Measurements from ENCODE around the gene SLC25A53.
A peak's percentile ranks its signal among the peaks of the same experiment; 100 is the strongest.
"Not testable (repeated sequence)": the region's sequence is repeated elsewhere in the genome, so short reads cannot be mapped to it uniquely, and the experiment has no call there.

The SLC25A53 gene

DNA sequence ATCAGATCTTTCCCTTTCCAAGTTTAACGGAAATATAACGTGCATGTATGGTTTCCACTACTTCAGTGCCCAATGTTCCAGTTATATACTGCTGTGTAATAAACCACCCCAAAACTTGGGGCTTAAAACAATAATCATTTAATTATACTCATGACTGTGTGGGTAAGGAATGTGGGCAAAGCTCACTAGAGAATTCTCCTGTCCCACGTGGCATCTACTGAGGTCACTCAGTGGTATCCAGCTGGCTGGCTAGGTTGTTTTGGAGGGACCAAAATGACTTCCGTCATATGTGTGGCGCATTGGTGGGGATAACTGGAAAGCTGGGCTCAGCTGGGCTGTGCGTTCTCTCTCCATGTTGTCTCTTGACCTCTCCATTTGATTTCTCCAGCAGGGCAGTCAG lies 26.0 kb downstream of the SLC25A53 start:
- no peak for DNase-seq

DNA sequence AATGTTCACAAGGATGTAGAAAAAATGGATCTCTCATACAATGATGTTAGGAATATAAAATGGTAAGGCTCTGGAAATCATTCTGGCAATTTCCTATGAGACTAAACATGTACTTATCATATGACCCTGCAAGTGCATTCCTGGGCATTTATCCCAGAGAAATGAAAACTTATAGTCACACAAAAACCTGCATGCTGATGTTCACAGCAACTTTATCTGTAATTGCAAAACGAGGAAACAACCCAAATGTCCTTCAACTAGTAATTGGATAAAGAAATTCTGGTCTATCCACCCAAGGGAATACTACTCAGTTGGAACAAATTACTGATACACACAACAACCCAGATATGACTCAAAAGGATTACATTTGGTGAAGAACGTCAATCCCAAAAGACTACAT lies 30.0 kb downstream of the SLC25A53 start:
- DNase-seq, result no peak

DNA sequence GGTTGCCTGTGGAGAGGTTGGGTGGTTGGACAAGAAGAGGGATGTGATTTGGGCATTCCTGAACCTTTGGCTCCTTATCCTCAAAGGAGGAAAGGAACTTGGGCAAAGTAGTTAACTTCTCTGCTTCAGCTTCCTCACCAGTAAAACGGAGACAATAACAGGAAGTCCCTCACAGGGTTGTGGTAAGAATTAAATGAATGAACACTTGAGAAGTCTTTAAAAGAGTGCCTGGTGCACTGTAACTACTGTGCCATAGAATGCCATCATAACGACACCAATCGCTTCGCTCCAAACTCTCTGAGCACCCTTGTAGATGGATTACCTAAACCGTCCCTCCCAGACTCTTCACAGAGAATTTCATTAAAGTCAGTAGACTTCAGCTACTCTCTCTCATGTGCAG lies 34.0 kb downstream of the SLC25A53 start:
- no peak for DNase-seq

DNA sequence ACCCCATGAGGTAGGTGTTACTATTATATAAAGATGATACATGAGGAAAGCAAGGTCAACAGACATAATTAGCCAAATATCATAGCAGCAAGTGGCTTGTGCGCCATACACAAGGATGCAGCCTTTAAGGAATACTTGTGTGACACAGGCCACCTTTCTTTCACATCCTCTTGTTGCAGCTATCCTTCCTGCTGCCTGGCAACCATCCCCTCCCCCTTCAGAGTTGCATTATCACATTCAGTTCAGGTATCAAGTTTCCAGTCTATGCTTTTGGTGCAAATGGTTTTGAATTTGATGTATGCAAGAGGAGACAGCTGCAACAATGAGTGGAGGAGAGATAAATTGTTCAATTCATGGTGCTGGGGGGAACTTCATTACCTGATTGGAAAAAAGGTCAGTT lies 38.0 kb downstream of the SLC25A53 start:
- no peak for DNase-seq

DNA sequence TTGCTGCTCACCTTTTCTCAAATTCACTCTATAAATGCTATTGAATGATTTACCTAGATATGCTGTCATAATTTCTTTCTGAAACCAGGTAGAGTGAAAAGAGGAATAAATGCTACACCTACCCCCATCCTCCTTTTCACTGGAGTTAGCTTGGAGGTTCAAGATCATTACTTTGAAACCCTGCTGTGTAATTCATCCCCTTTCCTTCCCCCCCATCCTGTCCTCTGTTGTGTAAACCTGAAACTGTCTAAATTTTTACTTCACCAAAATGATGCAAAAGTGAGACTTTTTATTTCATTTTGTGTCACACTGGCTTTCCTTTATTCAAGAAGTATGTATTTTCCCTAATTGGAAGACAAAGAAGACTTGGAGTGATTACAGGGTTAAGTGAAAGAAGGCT lies 39.0 kb downstream of the SLC25A53 start:
- no peak for DNase-seq

DNA sequence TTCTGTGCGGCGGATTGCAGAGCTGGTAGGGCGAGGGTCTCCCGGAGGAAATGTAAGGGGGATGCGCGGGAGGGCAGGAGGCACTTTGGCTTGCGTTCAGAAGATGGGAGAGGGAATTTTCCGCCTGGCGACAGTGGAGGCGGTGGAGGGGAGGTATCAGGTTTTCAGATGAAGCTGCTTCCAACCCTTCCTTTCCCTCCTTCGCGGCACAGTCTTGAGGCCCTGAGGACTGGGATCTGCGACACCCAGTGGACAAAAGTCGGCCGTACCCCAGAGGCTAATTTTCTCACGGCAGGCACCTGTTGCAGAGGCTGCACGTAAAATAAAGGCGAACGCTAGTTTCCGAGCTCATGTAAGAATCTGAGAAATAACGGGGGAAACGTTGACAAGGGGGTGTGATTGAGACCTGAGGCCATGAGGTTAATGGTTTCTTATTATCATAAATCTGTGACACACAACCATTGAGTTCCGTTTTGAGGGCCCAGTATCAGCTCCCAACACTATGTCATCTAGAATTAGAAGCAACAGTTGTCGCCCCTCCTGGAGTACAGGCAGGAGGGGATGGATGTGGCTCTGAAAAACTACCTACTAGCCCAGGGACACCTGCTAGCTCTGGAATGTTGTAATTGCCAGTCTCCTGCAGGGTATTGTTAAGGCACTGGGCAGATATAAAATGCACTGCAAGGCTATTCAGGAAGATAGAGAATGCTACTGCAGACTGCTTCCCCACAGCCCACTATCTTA lies 43.4 kb downstream of the SLC25A53 start:
- peak; percentile 5 for DNase-seq

DNA sequence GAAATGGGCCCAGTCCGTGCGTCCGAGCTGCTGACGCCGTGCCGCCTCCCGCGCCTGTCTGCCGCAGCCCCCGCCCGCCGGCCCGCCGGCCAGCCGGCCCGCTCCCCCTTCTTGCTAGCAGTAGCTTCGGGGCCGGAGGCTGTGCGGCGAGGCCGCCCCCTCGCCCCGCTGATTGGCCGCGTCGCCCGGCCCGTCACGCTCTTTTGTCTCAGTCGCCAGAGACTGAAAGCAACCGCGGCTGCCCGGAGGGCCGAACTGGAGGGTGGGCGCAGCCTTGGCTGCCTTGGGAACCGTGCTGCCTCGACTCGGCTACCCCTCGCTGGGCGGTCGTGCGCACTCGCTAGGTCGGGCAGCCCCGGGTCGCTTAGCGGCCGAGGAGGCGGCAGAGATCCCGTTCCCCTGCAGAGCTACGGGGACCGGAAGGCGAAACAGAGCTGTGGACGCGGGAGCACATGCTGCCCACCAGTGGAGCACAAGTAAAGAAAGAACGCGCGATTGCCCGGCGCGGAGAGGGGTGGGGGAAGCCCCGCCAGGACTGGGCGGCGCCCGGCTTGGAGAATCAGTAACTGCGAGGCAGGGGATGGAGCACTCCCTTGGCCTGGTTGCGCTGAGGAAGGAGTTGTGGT lies 44.4 kb downstream of the SLC25A53 start, which contains the start of gene ZCCHC18:
TSS of gene ZCCHC18 (plus strand) at position 198 of the 626 bp plus-strand sequence. CDS start 1,589 bp downstream, outside the sequence.
- DNase-seq, result no peak

DNA sequence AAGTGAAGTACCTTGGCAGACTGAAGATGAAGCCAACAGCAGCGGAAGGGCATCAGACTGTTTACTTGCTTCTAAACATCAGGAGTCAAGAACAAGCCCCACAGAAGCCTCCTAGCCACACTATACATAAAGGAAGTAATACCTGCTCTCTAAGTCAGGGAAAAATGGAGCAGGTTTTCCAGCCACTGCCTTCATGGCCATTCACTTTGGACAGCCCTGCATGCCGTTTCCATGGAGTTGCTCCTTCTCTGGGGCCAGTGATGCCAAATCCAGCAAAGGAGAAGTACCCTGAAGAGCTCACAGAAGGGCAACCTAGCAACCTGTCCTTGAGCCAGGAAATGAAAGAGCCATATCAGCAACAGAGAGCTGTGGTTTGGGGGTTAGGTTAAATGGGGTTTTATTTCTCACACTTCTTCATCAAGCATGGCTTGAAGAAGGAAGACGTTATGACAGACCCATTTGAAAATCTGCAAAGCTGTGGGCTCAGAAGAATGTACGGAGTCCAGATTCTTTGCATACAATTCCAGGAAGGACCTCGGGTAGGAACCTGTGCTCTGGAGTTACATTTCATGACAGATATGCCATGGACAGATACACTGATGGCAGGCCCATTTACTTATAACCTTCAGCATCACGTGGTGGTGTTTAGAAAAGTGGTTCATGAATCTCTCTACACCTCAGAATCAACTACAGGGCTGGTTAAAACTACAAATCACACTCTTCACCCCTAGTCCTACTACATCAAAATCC lies 46.1 kb downstream of the SLC25A53 start:
- DNase-seq, result not testable (repeated sequence)

DNA sequence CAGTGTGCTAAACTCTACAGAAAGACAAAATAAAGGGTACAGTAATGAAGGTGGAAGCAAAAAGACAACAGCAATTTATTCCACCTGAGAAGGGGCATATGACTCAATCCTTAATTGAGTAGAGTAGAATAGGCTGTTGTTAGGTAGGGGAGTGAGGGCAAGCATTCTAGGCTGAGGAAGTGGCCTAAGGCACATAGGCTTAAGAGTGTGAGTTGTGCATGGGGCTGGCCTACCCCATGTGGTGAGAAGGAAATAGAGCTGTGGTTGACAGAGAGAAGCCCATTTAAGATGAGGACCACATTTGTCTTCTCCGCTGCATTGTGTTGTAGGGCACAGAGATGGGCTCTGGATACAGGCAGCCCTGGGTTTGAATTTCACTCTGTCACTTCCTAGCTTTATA lies 47.9 kb downstream of the SLC25A53 start:
- DNase-seq, result no peak

DNA sequence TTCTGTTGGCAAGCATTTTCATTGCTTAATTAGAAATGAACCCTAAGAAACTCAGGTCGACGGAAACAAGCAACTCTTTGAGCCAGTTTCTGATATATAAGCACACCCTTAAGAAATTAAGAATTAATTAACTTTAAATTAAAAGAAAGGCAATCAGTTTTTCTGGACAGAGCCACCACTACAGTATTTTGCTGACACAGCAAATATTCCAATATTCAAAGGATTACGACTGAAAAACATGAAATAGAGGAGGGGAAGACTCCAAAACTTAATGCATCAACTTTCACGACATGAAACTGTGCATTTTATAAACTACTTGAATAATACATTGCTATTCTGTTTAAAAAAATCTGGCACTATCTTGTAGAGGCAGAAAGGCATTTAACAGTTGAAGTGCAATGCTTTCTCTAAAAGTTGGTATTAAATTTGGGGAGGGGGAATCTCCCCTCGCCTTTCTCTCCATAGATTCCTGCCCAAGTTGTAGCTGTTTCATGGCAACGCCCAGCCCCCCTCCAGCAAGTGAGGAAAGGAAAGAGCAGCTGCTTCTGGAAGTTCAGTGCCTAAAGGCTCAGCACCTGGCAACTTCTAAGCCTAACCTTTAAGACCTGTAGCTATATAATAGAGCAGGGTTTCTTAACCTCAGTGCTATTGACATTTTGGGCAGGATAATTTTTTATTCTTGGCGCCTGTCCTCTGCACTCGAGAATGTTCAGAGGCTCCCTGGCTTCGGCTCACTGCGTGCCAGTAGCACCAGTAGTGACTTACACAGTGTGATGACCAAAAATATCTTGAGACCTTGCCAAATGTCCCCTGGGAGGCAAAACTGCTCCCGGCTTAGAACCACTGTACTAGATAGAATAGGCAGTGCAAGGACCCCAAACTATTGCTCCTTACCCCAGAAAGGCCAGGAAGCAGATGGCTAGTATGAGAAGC lies 51.2 kb downstream of the SLC25A53 start:
- no peak for DNase-seq

DNA sequence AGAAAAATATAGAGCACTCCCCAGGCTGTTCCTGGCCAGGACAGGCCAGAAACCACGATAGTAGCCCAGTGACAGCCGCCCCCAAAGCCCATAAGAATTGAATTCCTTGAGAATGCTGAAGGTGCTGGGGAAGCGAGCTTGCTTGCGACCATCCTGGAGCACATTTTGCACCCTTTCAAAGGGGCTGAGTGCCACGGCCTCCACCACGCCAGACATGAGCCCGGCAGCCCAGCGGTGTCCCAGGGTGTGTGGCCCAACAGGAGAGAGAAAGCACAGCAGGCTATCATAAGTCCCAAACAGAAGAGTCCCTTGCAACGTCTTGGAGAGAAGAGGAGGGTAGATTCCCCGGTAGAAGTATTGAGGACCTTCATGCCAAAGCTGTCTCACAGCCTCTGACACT lies 52.1 kb downstream of the SLC25A53 start:
- DNase-seq, result no peak

DNA sequence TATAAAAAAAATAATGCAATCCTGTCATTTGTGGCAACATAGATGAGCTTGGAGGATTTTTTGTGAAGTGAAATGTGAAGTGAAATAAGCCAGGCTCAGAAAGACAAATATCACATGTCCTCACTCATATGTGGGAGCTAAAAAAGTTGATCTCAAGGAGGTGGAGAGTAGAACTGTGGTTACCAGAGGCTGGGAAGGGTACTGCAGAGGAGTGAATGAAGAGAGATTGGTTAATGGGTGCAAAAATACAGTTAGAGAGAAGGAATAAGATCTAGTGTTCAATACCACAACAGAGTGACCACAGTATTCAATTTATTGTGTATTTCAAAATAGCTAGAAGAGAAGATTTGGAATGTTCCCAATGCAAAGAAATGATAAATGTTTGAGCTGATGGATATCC lies 57.9 kb downstream of the SLC25A53 start:
- DNase-seq, result no peak

DNA sequence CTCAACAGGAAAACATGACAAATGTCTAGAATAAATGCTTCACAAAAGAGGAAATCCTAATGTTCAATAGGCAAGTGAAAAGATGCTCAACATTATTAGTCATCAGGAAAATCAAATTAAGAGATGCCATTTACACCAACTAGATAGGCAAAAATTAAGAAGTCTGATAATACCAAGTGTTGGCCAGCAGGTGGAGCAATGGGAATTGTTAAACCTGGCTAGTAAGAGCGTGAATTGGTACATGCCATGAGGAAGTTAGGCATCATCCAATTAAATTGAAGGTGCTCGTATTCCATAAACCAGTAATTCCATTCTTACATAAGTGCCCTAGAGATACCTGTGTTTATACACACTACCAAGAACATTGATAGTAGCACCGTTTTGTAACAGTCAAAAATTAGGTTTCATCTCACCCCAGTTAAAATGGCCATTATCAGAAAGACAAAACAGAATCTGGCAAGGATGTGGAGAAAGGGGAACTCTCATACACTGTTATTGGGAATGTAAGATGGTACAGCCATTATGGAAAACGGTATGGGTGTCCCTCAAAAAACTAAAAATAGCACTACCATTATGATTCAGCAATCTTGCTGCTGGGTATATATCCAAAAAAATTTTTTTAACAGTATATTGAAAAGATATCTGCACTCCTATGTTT lies 58.5 kb downstream of the SLC25A53 start:
- DNase-seq, result peak; percentile 33

DNA sequence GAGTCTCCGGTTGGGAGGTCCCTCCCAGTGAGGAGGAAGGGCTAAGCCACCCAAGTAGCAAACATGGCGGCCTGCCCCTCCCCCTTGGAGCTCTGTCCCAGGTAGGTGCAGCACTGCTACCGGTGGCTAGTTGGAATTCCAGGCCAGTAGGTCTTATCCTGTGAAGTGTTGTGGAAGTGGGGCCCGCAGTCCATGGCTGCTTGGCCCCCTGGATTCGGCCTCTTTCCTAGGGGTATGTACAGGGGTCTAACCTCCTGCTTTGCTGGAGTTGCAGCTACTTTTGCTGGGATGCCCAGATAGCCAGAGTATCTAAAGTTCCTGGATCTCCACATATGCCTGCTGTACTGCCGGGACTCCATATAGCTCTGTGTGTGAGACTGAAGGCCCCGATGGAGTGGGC lies 70.9 kb downstream of the SLC25A53 start:
- DNase-seq, result no peak

DNA sequence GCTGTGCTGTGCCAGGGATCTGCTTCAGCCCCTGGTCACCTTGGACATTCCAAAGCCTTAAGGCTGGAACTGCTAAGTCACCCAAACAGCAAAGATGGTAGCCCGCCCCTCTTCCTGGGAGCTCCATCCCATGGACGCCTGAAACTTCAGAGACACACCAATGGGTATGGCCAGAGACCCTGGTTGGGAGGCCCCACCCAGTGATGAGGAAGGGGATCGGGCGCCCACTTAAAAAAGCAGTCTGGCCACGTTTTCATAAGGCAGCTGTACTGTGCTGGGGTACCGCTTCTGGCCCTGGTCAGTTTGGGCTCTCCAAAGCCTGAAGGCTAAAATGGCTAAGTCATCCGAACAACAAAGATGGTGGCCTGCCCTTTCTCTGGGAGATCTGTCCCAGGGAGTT lies 71.3 kb downstream of the SLC25A53 start:
- DNase-seq, result no peak

DNA sequence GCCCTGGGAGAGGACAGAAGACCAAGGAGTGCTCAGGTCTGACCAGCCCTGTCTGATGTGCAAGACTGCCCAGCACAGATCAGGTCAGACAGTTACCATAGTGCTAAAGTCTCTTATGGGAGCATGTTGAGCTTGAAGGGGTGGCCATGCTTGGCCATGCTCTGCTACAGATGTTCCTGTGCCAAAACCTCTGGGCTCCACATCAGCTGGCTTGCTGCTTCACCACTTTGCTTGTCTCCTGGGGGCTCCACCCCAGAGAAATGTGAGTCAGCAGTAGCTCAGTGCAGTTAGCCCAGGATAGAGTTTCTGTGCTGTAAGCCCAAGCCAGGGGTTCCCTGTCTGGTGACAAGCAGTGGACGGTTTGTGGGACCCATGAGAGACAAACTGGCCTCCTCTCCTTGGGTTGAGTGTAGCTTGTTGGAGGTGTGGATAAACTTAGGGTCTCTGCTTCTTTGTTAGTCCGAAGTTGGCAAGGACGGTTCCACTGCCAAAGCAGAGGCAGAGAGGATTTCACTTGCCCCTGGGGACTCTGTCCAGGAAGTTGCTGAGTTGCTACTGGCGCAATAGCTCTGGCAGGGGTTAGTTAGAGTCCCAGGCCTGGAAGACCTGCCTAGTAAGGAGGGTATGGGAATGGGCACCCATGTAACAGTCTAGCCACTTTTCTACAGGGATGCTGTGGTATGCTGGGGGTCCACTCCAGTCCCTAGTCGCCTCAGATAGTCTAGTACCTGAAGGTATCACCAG lies 72.1 kb downstream of the SLC25A53 start:
- no peak for DNase-seq

DNA sequence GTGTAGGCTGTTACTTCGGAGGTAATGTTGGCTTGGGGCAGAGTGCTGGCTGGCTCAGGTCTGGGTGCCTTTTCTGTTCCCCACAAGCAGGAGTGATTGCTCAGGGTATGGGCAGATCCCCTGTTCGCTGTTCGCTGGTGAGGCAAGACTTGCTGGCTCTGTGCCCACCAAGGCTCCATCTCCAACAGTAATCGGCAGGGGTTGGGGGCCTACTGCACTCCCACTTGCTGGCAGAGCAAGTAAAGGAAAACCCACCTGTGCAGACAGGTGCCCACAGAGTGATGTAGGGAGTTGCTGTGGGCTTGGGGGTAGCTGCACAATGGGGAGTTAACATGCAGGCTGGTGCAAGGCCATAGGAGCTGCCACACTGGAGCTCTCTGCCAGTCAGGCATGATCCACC lies 72.7 kb downstream of the SLC25A53 start:
- DNase-seq, result no peak

DNA sequence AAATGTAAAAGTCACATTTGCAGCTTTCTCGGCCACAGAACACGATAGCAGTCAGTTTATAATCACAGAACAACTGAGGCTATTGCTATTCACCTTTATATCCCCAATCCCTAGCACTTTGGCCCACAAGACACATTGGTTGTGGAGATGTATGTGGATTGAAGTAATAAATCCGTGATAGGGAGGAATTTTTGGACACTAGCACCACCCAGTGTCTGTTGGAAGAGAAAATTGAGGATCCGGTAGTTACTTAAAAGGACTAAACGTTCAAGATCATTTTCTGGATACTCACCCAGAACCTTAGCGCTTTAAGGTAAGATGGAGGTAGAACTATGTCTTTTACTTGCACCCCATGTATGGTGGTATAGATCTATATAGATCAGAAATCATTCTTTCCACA lies 79.0 kb downstream of the SLC25A53 start:
- not testable (repeated sequence) for DNase-seq

DNA sequence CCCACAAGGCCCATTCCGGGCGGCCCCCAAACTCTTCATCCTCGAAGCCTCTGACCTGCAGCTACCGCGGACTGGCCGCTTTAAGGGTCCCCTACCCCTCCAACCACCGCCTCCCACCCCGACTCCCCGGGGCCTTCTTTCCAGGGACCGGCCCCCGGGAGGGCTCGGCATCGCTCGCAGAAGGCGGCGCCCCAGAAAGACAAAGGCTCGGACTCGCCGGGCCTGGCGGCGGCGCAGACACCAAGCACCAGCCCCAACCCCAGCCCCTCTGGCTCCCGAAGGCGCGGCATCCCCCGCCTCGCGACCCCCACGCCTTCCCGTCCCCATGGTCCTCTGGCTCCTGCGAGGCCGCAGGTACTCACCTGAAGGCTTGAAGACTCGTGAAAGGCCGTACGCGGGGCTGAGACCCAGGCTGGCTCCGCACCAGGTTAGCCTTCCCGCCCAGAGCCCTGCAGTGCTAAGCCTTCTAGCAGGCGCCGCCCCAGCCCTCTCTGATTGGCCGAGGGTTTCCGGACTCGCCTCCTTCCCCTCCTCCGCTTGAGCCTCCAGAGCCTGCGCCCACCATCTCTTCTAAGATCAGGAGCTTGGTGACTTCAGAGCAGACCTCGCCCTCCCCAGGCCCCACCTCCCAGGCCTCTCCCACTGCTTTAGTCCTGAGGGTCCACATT lies 80.9 kb downstream of the SLC25A53 start, which contains the start of gene TMSB15C:
TSS of gene TMSB15C (minus strand) at position 459 of the 668 bp plus-strand sequence.
- DNase-seq, result not testable (repeated sequence)

DNA sequence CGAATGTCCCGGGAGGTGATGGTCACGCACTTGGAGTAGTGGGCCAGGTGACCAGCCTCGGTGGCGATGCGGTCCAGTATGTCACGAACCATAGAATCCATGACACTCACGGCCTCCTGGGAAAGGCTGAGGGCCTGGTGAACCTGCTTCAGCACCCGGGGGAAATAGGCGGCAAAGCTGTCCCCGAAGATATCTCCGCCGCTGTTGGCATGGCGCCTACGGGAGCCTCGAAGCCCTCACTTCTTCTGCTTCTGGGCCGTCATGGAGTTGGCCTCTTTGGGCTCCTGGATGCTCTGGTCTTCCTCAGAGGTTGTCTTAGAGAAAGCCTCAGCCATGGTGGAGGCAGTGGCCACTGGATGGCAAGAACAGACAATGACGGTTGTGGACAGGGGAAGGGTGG lies 94.2 kb downstream of the SLC25A53 start:
- DNase-seq, result not testable (repeated sequence)

DNA sequence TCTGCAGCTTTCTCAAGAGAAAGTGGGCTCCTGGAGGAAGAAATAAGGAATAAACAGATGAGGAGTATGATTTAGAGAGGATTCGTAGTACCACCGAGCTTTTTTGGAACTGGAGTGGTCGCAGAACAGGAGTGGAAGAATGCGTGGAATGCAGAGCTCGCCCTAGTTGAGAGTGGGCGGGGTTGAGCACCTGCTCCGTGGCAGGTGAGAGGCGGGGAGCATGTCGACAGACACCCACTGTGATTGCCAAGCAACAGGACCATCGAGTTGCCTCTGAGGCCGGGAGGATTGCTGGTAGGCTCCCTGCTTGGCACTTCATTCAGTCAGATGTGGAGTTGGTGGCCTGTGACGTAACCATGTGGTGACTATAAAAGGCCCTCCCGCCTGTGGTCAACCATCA lies 101.9 kb downstream of the SLC25A53 start:
- not testable (repeated sequence) for DNase-seq

Measured in NCI-H2029 (cell line).